C4-2B (cell line): ENCODE measurements around the gene AACS.

ENCODE experiments used
- H3K27ac ChIP-seq: fragments of 450-650 bp; 2 replicates; pipeline ENCODE4 v1.5.1; 2017
- ZFX ChIP-seq: fragments of 450-650 bp; IDR thresholded peaks from 2 replicates; pipeline ENCODE4 v1.6.1; 2017
- TF ChIP-seq, protein P1 (sequence below): fragments of 450-650 bp; conservative IDR thresholded peaks from 2 replicates; pipeline ENCODE4 v1.5.1; 2017; ENCODE audit warnings: mild to moderate bottlenecking

The AACS gene

DNA sequence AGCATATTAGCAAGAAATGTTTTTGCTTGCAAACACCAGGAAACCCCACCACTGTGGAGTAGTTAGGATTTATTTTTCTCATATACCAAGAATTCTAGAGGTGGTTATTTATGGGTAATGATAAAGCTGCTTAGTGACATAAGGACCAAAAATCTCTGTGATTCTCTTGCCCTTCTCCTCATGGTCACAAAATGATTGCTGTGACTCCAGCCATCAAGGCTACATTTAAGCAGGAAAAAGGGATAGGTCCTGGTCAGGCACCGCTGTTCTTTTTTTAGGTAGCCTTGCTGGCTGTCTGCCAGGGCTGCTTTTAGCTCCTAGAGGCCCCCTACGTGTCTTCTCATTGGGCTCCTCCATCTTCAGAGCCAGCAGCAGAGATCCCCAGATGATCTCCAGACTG lies 104.2 kb downstream of the AACS start:
- no peak overlapping the region for H3K27ac ChIP-seq
- TF ChIP-seq, protein P1, sequence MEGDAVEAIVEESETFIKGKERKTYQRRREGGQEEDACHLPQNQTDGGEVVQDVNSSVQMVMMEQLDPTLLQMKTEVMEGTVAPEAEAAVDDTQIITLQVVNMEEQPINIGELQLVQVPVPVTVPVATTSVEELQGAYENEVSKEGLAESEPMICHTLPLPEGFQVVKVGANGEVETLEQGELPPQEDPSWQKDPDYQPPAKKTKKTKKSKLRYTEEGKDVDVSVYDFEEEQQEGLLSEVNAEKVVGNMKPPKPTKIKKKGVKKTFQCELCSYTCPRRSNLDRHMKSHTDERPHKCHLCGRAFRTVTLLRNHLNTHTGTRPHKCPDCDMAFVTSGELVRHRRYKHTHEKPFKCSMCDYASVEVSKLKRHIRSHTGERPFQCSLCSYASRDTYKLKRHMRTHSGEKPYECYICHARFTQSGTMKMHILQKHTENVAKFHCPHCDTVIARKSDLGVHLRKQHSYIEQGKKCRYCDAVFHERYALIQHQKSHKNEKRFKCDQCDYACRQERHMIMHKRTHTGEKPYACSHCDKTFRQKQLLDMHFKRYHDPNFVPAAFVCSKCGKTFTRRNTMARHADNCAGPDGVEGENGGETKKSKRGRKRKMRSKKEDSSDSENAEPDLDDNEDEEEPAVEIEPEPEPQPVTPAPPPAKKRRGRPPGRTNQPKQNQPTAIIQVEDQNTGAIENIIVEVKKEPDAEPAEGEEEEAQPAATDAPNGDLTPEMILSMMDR: no peak
- TF ChIP-seq ZFX: no peak

DNA sequence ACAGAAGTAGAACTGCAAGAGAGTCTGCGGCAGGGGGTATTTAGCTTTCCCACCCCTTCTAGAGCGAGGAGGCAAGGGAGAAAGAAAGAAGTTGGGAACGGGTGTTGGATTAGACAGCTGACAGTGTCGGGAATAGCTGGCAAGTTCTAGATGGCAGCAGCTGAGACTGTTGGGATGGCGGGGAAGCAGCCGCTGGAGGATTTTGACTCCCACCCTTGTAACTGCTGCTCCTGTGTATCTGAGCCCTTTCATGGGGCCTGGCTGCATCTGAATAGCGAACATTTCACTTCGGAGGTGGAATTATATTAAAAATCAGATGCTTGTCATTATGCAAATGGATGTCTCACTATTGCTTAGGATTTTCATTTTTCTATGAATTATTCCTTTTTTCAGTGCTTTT lies 104.6 kb downstream of the AACS start:
- TF ChIP-seq, protein P1: no peak
- no peak for TF ChIP-seq ZFX
- no peak overlapping the region for H3K27ac ChIP-seq

DNA sequence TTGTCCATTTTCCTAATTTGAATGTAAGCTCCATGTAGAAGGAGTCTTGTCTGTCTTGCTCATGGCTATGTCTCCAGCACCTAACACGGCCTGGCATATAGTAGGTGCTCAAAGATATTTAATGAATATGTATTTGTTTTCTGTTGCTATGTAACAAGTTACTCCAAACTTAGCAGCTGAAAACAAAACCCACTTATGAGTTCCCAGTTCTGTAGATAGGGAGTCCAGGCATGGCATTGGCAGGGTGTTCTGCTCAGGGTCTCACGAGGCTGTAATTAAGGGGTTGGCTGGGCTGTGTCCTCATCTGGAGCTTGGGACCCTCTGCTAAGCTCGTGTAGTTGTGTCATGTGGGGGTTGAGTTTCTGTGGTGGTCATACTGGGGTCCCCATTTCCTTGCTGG lies 106.0 kb downstream of the AACS start:
- H3K27ac ChIP-seq: no peak overlapping the region
- TF ChIP-seq, protein P1: no peak
- no peak for TF ChIP-seq ZFX

DNA sequence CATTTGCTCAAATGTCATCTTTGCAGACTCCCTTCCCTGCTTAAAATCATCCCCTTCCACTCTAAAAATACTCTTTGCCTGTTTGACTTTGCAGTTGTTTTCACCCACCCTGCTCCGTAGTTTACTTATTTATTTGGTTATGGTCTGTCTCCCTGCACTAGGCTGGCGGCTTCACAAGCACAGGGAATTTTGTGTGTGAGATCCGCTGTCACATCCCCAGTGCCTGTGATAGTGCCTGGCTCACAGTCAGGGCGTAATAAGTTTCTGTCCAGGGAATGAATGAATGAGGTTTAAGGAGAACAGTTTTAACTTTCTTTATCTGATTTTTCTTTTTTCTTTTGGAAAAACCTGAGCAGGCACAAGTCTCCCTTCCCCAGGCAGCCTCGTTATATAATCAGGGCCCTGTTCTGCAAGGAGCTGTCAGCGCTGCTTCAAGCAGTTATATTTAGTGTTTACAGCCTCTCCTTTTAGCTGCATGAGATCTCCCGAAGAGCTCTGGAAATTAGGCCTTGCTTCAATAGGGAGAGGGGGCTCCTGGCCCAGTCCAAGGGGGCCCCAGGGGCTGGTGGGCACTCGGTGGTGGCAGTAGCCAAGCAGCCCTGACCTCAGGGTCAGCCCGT lies 107.1 kb downstream of the AACS start:
- H3K27ac ChIP-seq: no peak overlapping the region
- TF ChIP-seq, protein P1: no peak
- no peak for TF ChIP-seq ZFX

DNA sequence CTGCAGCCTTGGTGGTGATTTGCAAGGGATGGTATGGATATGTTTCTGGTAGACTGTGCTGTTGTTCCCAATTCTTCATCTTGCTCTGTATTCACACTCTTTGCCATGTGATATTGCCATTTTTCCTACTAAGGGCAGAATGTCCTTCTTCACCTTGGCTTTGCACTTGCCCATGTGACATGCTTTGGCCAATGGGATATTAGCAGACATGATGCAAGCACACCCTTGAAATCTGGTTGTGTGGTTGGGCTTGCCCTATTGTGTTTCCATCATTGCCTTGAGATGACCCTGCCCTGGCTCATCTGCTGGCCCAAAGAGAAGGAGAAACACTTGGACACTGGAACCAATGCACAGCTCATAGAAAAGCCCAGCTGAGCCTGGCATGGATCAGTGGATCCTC lies 110.3 kb downstream of the AACS start:
- TF ChIP-seq, protein P1: no peak
- TF ChIP-seq ZFX: no peak
- H3K27ac ChIP-seq: no peak overlapping the region

DNA sequence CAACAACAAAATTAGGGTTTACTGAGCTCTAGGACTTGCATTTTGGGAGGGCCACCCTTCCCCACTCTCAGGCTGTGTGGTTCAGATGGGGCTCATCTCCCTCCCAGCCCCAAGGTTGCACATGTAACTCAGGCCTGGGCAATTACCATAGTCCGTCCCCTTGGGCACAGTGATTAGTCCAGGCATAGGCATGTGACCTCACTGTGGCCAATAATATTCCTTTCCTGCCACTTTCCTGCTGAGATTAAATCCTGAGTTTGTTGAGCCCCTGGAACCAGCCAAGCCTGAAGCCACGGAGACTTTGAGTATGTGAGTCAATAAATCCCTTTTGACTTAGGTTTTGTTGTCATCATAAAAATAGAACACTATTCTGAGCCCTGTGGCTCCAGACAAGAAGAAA lies 113.0 kb downstream of the AACS start:
- TF ChIP-seq ZFX: no peak
- no peak overlapping the region for H3K27ac ChIP-seq

DNA sequence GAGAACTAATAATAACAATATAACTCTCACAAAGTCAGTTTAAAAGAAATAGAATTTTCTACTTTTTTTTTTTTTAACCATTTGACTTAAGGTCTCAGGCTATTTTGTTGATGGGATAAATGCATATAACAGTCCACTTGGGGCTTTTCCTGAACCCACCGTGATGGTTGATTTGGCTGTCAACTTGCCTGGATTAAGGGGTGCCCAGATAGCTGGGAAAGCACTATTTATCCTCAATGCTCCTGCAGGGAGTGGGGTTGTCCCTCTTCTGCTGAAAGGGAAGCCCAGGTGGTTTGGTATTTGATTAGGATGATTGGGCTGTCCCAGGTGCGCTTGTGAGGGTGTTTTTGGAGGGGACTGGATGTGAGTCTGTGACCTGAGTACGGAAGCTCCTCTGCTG lies 114.9 kb downstream of the AACS start:
- TF ChIP-seq ZFX: no peak
- TF ChIP-seq, protein P1: no peak
- no peak overlapping the region for H3K27ac ChIP-seq

DNA sequence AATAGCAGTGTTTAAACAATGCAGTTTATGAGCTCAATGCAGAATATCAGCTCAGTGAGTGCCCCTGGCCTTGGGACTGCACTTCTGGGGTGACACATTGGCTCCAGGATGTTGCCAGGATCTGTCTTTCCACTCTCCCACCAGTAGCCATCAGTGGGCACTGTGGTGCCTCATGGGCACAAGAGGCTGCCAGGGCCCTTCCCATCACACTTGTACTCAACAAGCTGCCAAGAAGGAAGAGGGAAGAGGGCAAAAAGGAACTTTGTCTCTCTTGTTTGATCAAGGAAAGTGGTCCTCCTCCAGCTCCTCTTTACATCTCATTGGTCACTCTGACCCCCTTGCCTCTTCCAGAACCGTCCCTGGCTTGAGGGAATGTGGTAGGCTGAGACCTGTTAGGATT lies 115.9 kb downstream of the AACS start:
- TF ChIP-seq, protein P1: no peak
- no peak for TF ChIP-seq ZFX
- no peak overlapping the region for H3K27ac ChIP-seq
